Endothelial cell of hepatic sinusoid (primary cell): Measurements from ENCODE around the gene PRKCZ.

Experiments
- in situ Hi-C: cut with HindIII; loops from 2 replicates; pipeline ENCODE4 v1.10.0; 2017; ENCODE audit warnings: low sequenced_read_pairs

PRKCZ gene

DNA sequence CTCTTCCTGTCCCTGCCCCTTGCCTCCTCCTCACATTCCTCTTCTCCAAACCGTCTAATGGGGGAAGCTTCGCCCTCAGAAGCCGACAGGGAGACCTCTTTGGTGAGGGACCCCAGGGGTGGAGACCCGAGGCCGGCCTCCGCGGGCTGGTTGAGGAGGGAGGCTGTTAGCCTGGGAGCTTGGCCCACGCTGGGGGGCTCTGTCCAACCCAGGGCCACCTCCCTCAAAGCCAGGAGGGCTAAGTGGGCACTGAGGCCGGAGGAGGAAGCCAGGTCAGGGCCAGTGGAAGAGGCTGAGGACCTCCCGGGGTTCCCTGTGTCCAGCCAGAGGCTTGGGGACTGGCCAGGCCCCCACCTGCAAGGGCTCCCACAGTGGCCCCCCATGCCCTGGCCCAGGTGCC, 25.8 kb upstream of the PRKCZ start:
- in situ Hi-C loops = no loop called here

DNA sequence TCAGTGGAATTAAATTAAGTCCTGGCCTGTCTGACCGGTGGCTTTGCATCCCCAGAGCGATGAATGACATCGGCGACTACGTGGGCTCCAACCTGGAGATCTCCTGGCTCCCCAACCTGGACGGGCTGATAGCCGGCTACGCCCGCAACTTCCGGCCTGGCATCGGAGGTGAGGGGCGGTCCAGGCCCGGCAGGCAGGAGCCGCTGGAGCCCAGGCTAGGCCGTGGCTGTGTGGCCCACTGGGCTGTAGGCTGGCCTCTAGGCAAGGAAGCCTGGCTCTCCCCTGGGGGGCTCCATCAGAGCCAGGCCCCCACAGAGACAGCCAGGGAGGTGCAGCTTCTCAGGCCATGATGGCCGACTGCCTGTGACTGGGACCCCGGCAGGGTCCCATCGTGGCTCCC, 25.3 kb upstream of the PRKCZ start:
- in situ Hi-C loops = loop anchor here (5.0 kb wide), 1 partner anchor 33 kb away; no protein-coding TSS in a partner anchor

DNA sequence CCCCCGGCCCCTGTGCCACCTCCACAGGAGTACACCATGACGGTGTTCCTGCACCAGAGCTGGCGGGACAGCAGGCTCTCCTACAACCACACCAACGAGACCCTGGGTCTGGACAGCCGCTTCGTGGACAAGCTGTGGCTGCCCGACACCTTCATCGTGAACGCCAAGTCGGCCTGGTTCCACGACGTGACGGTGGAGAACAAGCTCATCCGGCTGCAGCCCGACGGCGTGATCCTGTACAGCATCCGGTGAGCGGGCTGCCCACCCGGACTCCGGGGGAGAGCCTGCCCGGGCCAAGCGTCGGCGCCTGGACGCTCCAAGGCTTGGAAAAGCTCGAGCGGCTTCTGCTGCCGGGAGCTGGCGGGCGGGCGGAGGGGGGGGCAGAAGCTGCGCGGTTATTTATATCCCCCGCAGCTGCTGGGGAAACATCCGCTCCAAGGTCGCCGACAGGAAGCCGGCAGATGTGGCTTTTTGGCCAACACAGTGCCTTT, 24.7 kb upstream of the PRKCZ start:
- in situ Hi-C loops = loop anchor here (5.0 kb wide), 1 partner anchor 33 kb away; no protein-coding TSS in a partner anchor

DNA sequence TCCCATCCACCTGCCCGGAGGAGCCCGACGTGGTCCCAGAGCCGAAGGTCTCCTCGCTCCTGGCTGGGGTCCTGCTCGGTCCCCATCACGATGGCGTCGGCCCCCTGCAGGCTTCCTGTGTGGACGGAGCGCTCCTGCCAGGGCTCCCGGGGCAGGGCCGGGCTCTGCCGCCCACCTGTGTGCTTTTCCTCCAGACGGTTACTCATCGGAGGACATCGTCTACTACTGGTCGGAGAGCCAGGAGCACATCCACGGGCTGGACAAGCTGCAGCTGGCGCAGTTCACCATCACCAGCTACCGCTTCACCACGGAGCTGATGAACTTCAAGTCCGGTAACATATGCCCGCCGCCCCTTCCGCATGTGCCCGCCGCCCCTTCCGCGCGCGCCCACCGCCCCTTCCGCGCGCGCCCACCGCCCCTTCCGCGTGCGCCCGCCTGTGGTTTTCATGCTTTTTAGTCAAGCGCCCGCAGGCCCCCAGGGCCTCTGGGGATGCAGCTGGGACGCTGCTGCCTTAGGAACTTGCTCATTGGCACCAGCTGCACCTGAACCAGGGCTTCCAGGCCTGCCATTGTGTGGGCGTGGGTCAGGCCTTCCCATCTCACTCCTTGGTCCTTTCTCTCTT, 22.1 kb upstream of the PRKCZ start:
- in situ Hi-C loops = loop anchor here (5.0 kb wide), 1 partner anchor 36 kb away; no protein-coding TSS in a partner anchor

DNA sequence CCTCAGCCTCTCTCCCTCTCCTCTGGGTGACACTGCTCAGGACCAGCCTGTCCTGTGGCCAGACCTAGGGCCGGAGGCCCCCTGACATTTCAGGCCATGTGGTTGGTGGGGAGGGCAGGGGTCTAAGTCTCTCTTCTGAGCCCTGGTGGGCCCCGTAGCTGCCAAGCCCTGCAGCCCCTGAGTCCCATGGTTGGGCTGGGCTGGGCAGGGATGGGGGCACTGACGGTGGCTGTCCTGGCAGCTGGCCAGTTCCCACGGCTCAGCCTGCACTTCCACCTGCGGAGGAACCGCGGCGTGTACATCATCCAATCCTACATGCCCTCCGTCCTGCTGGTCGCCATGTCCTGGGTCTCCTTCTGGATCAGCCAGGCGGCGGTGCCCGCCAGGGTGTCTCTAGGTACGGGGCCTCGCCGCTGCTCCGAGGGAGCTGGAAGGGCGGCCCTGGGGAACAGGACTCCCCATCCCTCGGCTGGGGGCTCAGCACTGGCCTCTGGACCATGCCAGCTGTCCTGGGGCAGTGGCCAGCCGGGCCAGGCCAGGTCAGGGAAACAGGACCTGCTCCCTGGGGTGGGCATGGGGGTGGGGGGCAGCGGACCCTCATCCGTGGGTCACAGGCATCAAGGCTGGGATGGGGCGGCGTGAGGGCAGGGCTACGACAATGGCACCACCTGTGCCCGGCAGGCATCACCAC, 21.2 kb upstream of the PRKCZ start:
- in situ Hi-C loops = loop anchor here (5.0 kb wide), 1 partner anchor 37 kb away; no protein-coding TSS in a partner anchor

DNA sequence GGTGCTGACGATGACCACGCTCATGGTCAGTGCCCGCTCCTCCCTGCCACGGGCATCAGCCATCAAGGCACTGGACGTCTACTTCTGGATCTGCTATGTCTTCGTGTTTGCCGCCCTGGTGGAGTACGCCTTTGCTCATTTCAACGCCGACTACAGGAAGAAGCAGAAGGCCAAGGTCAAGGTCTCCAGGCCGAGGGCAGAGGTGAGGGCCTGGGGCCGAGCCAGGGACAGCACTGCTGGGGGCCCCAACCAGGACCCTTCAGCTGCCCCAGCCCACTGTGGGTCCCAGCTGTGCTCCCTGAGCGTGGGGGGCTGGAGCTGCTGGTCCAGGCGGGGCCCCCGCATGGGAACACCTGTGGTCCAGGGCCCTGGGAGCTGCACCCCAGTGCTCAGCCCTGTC, 20.6 kb upstream of the PRKCZ start:
- in situ Hi-C loops = loop anchor here (5.0 kb wide), 1 partner anchor 37 kb away; no protein-coding TSS in a partner anchor

DNA sequence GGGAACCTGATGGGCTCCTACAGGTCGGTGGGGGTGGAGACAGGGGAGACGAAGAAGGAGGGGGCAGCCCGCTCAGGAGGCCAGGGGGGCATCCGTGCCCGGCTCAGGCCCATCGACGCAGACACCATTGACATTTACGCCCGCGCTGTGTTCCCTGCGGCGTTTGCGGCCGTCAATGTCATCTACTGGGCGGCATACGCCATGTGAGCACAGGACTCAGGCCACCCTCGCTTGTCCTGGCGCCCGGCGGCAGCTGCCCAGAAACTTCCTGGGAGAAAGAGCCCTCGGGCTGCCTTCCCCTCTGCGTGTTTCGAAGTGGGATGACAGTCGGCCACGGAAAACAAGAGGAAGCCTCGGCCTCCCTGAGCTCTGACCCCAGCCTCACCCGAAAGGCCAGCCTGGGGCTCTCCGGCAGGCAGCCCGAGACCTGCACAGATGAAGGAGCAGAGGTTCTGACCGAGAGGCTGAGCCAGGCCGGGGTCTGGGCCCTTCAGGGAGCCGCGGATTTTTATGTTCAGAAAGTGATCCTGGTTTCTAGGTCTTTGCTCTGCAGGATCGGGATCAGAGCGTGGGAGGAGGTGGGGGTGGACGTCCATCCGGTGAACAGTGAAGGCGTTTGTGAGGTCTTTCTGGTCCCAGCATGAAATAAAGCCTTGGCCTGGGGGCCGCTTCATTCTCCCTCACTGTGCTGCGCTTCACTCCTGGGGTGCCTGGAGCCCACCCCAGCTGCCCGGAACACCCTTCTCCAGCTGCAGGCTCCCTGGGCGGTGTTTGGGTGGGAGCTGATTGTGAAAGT, 19.9 kb upstream of the PRKCZ start:
- in situ Hi-C loops = no loop called here

DNA sequence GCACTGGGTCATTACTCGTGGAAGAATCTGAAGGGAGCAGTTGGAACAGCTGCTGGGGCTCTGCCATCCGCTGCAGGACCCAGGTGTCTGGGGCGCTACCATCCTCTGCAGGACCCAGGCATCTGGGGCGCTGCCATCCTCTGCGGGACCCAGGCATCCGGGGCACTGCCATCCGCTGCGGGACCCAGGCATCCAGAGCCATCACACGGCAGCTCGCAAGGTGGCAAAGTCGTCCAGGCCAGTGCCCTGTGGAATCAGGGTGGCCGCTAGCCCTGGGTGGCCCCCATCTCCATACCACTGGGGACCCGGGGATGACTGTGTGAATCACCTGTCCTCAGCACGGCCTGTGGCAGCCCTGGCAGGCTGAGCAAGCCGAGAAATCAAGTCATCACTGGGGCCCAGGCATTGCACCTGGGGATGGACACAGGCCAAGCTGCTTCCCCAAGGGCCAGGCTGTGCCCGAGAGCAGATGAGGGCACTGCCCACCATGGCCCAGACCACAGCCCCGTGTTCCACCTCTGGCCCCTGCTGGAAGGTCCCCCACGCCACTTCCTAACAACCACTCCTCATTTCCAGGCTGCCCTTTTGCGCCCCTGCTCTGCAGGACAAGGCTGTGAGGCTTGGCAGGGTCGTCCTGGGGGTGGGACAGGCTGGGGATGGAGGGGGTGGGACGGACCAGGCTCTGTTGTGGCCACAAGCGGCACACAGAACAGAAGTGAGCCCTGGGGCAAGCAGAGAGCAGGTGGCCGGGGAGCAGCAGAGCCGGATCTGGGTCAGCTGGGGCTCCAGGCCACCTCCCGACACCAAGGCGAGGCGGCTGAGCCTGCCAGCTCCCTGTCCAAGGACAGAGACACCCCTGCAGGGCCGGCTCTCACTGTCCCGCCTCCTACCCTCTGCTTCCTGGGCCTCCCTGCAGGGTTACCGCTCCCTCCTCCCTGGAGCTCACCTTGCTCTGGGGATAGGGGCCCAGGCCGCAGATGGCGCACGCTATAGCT, 18.4 kb upstream of the PRKCZ start:
- in situ Hi-C loops = no loop called here

DNA sequence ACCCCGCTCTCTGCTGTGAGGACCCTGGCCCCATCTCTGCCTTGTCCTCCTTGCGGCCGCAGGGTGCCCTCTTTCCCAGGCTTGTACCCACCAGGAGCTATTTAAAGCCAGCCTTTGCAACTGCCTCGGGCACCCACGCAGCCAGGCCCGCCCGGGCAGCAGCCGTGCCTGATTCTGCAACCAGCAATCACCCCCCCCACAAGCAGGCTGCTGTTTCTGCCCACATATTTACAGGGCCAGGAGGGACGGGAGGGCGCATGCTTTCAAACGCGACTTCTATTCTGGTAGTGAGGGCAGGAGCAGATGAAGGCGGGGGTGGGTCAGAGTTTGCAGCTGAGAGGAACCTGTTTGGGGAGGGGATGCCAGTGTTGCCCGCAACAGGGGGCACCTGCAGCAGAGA, 17.5 kb upstream of the PRKCZ start:
- in situ Hi-C loops = no loop called here

DNA sequence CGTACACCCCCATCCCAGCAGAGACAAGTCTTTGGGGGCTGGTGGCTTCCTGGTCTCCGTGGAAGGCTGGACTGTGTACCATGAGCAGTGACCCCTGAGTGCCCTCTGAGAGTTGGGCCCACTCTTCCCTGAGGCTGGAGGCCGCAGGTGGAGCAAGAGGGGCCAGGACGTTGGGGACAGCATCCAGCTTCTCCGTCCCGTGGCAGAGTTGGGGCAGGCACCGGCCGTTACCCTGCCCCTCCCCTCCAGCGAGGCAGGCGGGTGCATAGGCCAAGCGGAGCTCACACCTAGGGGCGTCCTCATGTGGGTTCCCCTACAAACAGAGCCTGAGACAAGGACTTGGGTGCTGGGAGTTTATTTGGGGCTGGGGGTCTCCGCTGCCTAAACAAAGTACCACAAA, 17.0 kb upstream of the PRKCZ start:
- in situ Hi-C loops = no loop called here

DNA sequence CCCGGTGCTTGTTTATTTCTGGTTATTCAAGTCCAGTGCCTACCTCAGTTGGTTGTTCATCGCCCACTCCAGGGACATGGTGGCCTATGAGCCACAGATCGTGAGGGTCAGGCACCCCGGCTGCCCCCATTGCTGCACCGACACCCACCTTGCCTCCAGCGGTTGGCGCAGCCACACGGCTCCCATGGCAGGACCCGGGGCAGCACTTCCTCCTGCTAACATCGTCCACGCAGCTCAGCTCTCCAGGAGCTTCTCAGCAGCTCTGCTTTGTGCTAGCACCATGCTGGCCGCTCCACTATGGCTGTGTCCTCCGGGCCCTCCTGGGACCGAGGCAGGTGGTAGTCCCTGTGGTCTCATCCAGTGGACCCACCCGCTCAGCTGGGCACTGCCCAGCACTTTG, 13.9 kb upstream of the PRKCZ start:
- in situ Hi-C loops = no loop called here

DNA sequence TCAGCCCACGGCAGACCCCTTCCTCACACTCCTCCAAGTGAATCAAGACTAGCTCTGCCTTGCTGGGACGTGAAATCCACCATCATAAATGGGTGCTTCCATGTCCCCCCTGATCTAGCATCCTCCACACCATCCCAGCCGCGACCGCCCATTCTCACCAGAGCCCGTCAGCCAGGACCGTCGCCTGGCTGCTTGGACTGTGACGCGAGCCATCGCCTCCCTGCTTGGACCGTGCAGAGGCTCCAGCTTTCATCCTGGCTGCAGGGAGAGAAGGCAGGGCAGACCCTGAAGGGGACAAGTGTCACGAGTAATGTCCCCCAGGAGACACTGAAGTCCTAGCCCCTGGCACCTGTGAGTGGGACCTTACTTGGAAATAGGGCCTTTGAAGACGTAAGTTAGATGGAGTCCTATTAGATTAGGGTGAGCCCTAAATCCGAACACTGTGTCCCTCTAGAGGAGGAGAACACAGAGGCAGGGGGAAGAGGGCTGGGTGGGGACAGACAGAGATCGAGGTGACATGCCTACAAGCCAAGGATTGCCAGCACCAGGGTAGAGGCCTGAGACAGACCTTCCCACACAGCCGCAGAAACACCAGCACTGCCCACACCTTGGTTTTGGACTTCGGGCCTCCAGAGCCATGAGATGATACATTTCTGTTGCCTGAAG, 12.8 kb upstream of the PRKCZ start:
- in situ Hi-C loops = no loop called here

DNA sequence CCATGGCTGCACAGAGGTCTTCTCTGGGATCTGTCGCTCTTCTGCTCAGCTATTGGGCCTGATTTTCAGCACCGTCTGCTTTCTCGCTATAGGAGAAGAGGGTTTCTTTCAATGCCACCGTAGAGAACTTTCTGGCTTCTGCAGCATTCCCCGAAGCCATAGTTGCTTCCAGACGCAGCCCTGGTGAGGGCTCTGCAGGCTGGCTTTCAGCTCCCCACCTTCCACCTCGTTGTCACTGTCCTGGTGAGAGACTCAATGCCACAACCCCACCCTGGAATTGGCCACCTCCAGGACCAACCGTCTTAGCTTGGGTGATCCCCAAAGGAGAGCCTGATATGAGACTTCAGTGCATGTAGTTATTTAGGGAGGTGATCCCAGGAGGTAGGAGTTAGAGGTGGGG, 12.0 kb upstream of the PRKCZ start:
- in situ Hi-C loops = no loop called here

DNA sequence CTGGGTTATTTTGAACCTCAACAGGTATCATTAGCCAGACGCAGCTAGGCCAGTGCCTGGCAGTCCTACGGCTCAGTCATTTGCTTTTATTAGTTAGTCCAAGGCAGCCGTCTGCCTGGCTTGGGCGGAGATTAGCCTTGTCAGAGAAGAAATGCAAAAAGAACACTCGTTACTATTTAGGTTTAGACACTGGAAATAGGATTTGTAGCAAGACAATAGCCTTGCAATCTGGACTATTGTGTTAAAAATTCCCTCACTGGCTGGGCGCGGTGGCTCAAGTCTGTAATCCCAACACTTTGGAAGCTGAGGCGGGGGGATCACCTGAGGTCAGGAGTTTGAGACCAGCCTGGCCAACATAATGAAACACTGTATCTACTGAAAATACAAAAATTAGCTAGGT, 11.0 kb upstream of the PRKCZ start:
- in situ Hi-C loops = no loop called here

DNA sequence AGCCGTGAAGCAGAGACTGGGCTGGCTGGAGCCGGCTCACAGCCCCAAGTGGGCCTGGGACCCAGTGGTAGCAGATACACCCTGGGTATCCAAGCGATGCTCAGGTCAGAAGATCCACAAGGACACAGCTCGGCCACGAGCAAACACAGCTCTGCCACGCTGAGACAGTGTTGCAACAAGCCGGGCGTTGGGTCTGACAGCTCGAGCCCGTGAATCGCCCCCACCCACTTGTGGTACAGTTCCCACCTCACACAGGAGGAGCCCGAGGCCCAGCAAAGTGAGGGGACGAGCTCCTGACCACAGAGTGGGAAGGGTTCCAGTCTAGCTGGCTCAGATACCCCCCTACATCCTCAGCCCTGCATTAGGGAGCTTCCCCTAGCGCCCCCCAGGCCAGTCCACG, 8.9 kb upstream of the PRKCZ start:
- in situ Hi-C loops = no loop called here

DNA sequence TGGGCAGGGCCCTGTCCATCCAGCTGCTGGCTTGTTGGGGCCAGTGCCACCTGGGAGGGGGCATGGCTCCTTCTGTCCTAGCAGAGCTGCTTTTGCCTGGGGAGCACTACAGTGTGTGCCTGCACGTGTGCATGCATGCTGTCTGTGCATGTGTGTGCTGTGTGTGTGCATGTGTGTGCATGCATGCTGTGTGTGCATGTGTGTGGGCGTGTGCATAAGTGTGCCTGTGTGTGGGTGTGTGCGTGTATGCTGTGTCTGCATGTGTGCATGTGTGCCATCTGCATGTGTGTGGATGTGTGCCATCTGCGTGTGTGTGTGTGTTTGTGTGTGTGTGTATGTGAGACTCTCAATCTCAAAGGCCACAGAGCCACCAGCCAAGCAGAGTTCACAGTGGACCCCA, 8.3 kb upstream of the PRKCZ start:
- in situ Hi-C loops = no loop called here

DNA sequence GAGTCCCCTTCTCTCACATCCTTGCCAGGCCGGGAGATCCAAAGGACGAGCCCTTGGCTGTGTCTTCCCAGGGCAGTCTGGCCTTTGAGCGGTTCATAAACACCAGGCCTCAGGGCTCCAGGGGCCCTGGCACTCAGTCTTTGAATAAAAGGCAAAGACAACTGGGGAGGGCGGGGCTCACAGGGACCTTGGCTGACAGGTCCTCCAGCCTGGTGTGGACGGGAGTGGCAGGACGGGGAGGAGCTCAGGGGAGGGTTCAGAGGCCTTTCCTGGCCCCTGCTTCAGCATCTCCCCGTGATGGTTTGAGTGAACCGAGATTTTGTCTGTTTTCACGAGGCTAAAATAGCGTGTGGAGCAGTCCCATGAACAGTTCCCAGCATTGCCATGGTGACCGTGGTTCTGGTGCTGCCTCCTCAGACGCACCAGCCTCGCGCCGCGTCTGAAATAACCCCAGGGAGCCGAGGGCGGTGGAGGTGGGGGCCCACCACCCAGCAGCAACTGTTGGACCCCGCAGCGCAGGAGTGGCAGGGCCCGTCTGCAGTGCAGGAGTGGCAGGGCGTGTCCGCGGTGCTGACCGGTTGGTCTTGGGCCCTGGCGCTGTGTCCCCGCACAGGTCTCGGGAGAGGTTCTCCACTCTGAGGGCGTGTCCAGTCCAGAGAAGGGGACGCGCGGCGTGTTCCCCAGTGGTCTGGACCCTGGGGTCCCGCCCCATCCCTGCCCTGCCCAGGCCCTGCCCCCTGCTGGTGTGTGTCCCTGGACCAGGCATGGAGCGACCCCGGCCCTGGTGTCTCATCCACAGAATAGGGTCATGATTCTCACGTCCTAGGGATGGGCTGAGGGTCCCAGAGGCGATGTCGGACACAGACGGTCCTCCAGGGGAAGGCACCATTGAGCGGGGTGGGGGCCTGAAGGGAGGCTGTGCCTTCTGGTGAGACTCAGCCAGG, 7.1 kb upstream of the PRKCZ start:
- in situ Hi-C loops = no loop called here

DNA sequence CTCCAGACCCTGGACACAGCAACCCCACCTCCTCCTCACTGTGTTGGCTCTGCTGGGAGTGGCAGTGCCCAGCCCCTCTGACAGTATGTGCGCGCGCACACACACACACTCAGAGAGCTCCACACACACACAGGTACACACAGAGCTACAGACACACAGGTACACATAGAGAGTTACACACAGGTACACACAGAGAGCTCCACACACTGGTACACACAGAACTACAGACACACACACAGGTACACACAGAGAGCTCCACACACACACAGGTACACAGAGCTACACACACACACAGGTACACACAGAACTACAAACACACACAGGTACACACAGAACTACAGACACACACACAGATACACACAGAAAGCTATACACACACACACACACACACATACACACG, 6.3 kb upstream of the PRKCZ start:
- in situ Hi-C loops = no loop called here
